ENCODE data around the gene ZBTB5. TPM values are rescaled to one million over a fixed set of nuclear protein-coding genes. Genes with fewer than 3 reads are reported as not detected.

The ZBTB5 gene
- total RNA-seq, 1 experiment from 2014 or later = 6.7 TPM

- no peak for DNase-seq (ENCODE audit: low read depth)
These were observed 39.9 kb downstream of the ZBTB5 start for GRCh38 chr9:37425298-37425752.

- DNase-seq (ENCODE audit: low read depth) = no peak
These were observed 40.5 kb downstream of the ZBTB5 start for GRCh38 chr9:37424686-37425297.

GRCh38 chr9:37424204-37424685 lies 41.0 kb downstream of the ZBTB5 start:
- no peak for DNase-seq (ENCODE audit: low read depth)

- no peak for DNase-seq (ENCODE audit: low read depth)
These were observed 41.7 kb downstream of the ZBTB5 start for GRCh38 chr9:37423508-37423907.

GRCh38 chr9:37422289-37423104 lies 42.8 kb downstream of the ZBTB5 start, which contains the start of gene GRHPR:
Gene GRHPR, plus strand, starts transcription at chr9:37422696. Its CDS starts 55 bp downstream, at chr9:37422751.
- peak; percentile 77 for DNase-seq (ENCODE audit: low read depth)

GRCh38 chr9:37421914-37422288 lies 43.3 kb downstream of the ZBTB5 start:
- DNase-seq (ENCODE audit: low read depth) = no peak

GRCh38 chr9:37420271-37421215 lies 44.7 kb downstream of the ZBTB5 start:
- DNase-seq (ENCODE audit: low read depth) = no peak

- no peak for DNase-seq (ENCODE audit: low read depth)
These were observed 46.0 kb downstream of the ZBTB5 start for GRCh38 chr9:37419204-37419603.

GRCh38 chr9:37417857-37418618 lies 47.2 kb downstream of the ZBTB5 start:
- no peak for DNase-seq (ENCODE audit: low read depth)

GRCh38 chr9:37417252-37417803 lies 47.9 kb downstream of the ZBTB5 start:
- no peak for DNase-seq (ENCODE audit: low read depth)

GRCh38 chr9:37415011-37415719 lies 50.1 kb downstream of the ZBTB5 start:
- DNase-seq (ENCODE audit: low read depth) = peak; percentile 84

- DNase-seq (ENCODE audit: low read depth) = no peak
These were observed 50.7 kb downstream of the ZBTB5 start for GRCh38 chr9:37414503-37414943.

GRCh38 chr9:37413311-37413710 lies 51.9 kb downstream of the ZBTB5 start:
- peak; percentile 48 for DNase-seq (ENCODE audit: low read depth)

GRCh38 chr9:37412431-37413151 lies 52.7 kb downstream of the ZBTB5 start:
- DNase-seq (ENCODE audit: low read depth) = peak; percentile 90

- DNase-seq (ENCODE audit: low read depth) = no peak
These were observed 54.1 kb downstream of the ZBTB5 start for GRCh38 chr9:37410969-37411785.

- DNase-seq (ENCODE audit: low read depth) = no peak
These were observed 54.8 kb downstream of the ZBTB5 start for GRCh38 chr9:37410354-37410861.

- DNase-seq (ENCODE audit: low read depth) = no peak
These were observed 56.1 kb downstream of the ZBTB5 start for GRCh38 chr9:37408933-37409710.
